ENCODE data around the gene PPP6R3. TPM values are rescaled to one million over a fixed set of nuclear protein-coding genes. Genes with fewer than 3 reads are reported as not detected.

The PPP6R3 gene
- total RNA-seq, 1 donor from 2014 or later: 115 TPM

DNA sequence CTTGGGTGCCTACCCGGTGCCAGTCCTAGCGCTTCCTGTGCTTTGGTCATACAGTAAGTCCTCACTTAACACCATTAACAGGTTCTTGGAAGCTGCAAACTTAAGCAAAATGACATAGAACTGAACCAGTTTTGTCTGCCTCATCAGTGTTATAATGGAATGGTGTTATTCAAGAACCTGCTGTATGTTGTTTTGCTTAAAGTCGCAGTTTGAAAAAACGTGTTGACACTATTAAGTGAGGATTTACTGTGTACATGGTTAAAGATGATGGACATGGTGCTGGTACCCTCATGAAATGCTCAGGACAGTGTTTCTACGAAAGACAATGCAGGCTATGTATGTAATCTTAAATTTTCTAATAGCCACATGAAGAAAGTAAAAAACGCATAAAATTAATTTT is 41.3 kb downstream of the PPP6R3 start:
- Mint-ChIP-seq H3K9me3 (ENCODE audit: unreplicated experiment) (no peaks in the 10 kb centered on the region), H3K27ac (ENCODE audit: unreplicated experiment) (peak overlapping the region; percentile 44), H3K4me1 (ENCODE audit: unreplicated experiment) (peaks cover 52% of the 10 kb centered on the region), H3K4me3 (ENCODE audit: unreplicated experiment) (no peak overlapping the region), H3K36me3 (ENCODE audit: low read depth, unreplicated experiment) (no peaks in the 10 kb centered on the region), H3K27me3 (ENCODE audit: unreplicated experiment) (no peaks in the 10 kb centered on the region)
- TF ChIP-seq CTCF (IDR thresholded peaks at IDR 0.05; ENCODE audit: unreplicated experiment): no peak
- no peak for DNase-seq (ENCODE audit: low spot score)

DNA sequence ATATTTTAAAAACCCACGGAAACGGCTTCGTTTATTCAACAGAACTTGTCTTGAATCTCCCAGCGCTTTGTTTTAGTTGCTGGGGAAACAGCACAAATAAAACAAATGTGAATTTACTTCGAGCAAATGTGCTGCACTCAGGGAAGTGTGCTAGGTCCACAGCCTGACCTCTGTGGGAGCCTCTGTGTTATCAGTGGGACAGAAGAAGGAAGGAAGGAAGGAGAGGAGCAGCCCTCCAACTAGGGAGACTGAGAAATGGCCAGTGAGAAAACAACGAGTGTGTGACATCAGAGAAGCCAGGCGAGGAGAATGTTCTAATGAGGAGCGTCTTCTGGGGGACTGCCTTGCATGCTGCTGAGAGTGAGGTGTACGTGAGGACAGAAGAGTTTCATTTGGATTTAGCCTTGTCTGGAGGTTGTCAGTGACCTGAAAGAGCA is 42.7 kb downstream of the PPP6R3 start:
- Mint-ChIP-seq H3K27ac (ENCODE audit: unreplicated experiment) (peak overlapping the region; percentile 95), H3K9me3 (ENCODE audit: unreplicated experiment) (no peaks in the 10 kb centered on the region), H3K27me3 (ENCODE audit: unreplicated experiment) (no peaks in the 10 kb centered on the region), H3K36me3 (ENCODE audit: low read depth, unreplicated experiment) (no peaks in the 10 kb centered on the region), H3K4me1 (ENCODE audit: unreplicated experiment) (peaks cover 48% of the 10 kb centered on the region), H3K4me3 (ENCODE audit: unreplicated experiment) (no peak overlapping the region)
- peak; percentile 19 for DNase-seq (ENCODE audit: low spot score)
- no peak for TF ChIP-seq CTCF (IDR thresholded peaks at IDR 0.05; ENCODE audit: unreplicated experiment)

DNA sequence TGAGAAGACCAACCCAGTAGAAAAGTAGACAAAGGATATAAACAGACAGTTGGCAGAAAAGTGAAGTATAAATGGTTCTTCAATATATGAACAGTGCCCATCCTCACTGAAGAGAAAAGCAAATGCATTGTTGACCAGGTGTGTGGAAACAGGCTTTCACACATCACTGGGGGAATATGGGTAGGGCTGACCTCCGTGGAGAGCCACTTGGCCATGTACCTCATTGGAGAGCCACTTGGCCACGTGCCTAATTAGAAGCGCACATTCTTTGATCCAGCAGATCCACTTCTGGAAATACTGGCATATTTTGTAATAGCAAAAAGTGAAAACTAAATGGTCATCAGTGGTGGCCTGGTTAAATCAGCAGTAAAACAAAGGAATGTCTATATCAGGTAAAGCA is 43.2 kb downstream of the PPP6R3 start:
- Mint-ChIP-seq H3K27me3 (ENCODE audit: unreplicated experiment) (no peaks in the 10 kb centered on the region), H3K36me3 (ENCODE audit: low read depth, unreplicated experiment) (no peaks in the 10 kb centered on the region), H3K4me1 (ENCODE audit: unreplicated experiment) (peaks cover 43% of the 10 kb centered on the region), H3K4me3 (ENCODE audit: unreplicated experiment) (no peak overlapping the region), H3K27ac (ENCODE audit: unreplicated experiment) (peak overlapping the region; percentile 95), H3K9me3 (ENCODE audit: unreplicated experiment) (no peaks in the 10 kb centered on the region)
- no peak for DNase-seq (ENCODE audit: low spot score)
- no peak for TF ChIP-seq CTCF (IDR thresholded peaks at IDR 0.05; ENCODE audit: unreplicated experiment)

GRCh38 chr11:68504432-68505066 is 44.0 kb downstream of the PPP6R3 start:
- Mint-ChIP-seq H3K4me3 (ENCODE audit: unreplicated experiment) (no peak overlapping the region), H3K27me3 (ENCODE audit: unreplicated experiment) (no peaks in the 10 kb centered on the region), H3K36me3 (ENCODE audit: low read depth, unreplicated experiment) (no peaks in the 10 kb centered on the region), H3K9me3 (ENCODE audit: unreplicated experiment) (no peaks in the 10 kb centered on the region), H3K4me1 (ENCODE audit: unreplicated experiment) (peaks cover 39% of the 10 kb centered on the region), H3K27ac (ENCODE audit: unreplicated experiment) (no peak overlapping the region)
- no peak for DNase-seq (ENCODE audit: low spot score)
- no peak for TF ChIP-seq CTCF (IDR thresholded peaks at IDR 0.05; ENCODE audit: unreplicated experiment)

DNA sequence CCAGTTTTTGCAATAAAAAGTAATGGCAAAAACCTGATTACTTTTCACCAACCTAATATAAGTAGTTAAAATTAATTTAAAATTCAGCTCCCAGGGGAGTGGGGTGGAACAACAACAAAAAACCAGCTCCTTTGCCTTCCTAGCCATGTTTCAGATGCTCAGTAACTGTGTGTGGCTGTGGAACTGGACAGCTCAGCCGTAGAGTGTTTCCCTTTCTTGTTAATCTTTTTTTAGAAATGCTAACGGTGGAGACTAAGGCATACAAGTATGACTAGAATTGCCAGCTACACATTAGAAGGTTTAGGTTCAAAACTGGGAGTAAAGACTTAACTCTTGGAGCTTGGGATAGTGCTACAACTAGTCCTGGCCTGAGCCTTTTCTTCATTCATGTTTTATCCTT is 45.0 kb downstream of the PPP6R3 start:
- no peak for DNase-seq (ENCODE audit: low spot score)
- H3K27me3 Mint-ChIP-seq (ENCODE audit: unreplicated experiment): no peaks in the 10 kb centered on the region
- H3K4me1 Mint-ChIP-seq (ENCODE audit: unreplicated experiment): peaks cover 36% of the 10 kb centered on the region
- no peaks in the 10 kb centered on the region for H3K9me3 Mint-ChIP-seq (ENCODE audit: unreplicated experiment)
- no peak overlapping the region for H3K27ac Mint-ChIP-seq (ENCODE audit: unreplicated experiment)
- no peaks in the 10 kb centered on the region for H3K36me3 Mint-ChIP-seq (ENCODE audit: low read depth, unreplicated experiment)
- no peak overlapping the region for H3K4me3 Mint-ChIP-seq (ENCODE audit: unreplicated experiment)
- TF ChIP-seq CTCF (IDR thresholded peaks at IDR 0.05; ENCODE audit: unreplicated experiment): no peak
